Measurements from ENCODE around the gene CTSA. TPM values are rescaled to one million over a fixed set of nuclear protein-coding genes. Genes with fewer than 3 reads are reported as not detected.

The CTSA gene
- total and polyA plus RNA-seq, 9 of the 15 experiments (the other 6 are each of a cell fraction or from before 2014, with no cell fraction given): 8.8 to 61.7 (median 28.3) TPM

GRCh38 chr20:45935416-45936046 is 44.4 kb downstream of the CTSA start (continued):
- peak; percentile 83 for TF ChIP-seq ARID3A (IDR thresholded peaks at IDR 0.05; ENCODE audit: borderline replicate concordance, low read depth, low read length)
- TF ChIP-seq ILF3 (IDR thresholded peaks at IDR 0.05; ENCODE audit: borderline replicate concordance): no peak
- TF ChIP-seq CBX3 (IDR thresholded peaks at IDR 0.05; ENCODE audit: borderline replicate concordance in 1 of 2, low read length in 2 of 2): no peak
- no peak for TF ChIP-seq KLF10 (CRISPR knock-in tag; IDR thresholded peaks at IDR 0.05)
- no peak for TF ChIP-seq ZBTB34 (CRISPR knock-in tag; IDR thresholded peaks at IDR 0.05)
- no peak for TF ChIP-seq CHD4 (IDR thresholded peaks at IDR 0.05; ENCODE audit: insufficient read depth, insufficient replicate concordance, low read depth, low read length, poor library complexity, severe bottlenecking)
- no peak for TF ChIP-seq DEAF1 (CRISPR knock-in tag; IDR thresholded peaks at IDR 0.05)
- no peak for TF ChIP-seq ZNF184 (CRISPR knock-in tag; IDR thresholded peaks at IDR 0.05)
- 0 out of 2 replicates have a peak, but pooled peaks have one; percentile 50 for TF ChIP-seq ZBED1 (IDR thresholded peaks at IDR 0.05)
- TF ChIP-seq ZNF76 (CRISPR knock-in tag; IDR thresholded peaks at IDR 0.05; ENCODE audit: borderline replicate concordance): no peak
- peak; percentile 78 for TF ChIP-seq EGR1 (conservative IDR thresholded peaks at IDR 0.05)
- TF ChIP-seq HDAC8 (tag; IDR thresholded peaks at IDR 0.05): no peak
- TF ChIP-seq SMARCE1 (IDR thresholded peaks at IDR 0.05): peak; percentile 95
- no peak for TF ChIP-seq EWSR1 (IDR thresholded peaks at IDR 0.05; ENCODE audit: borderline replicate concordance, low read depth, partially characterized antibody)
- TF ChIP-seq ZNF644 (tag; IDR thresholded peaks at IDR 0.05; ENCODE audit: low read depth): no peak
- no peak for TF ChIP-seq CTCFL (IDR thresholded peaks at IDR 0.05; ENCODE audit: borderline replicate concordance, insufficient read depth, low read depth, low read length, poor library complexity, severe bottlenecking)
- peak; percentile 62 to 66 for TF ChIP-seq TRIM24 (IDR thresholded peaks at IDR 0.05)
- TF ChIP-seq ZKSCAN8 (CRISPR knock-in tag; IDR thresholded peaks at IDR 0.05): no peak
- TF ChIP-seq ETV5 (CRISPR knock-in tag; IDR thresholded peaks at IDR 0.05; ENCODE audit: low read depth): peak; percentile 40; the same call in 1 of the 2 replicates
- TF ChIP-seq ZNF324 (CRISPR knock-in tag; IDR thresholded peaks at IDR 0.05): no peak
- TF ChIP-seq ZNF77 (CRISPR knock-in tag; IDR thresholded peaks at IDR 0.05): no peak
- no peak for TF ChIP-seq NFXL1 (CRISPR knock-in tag; IDR thresholded peaks at IDR 0.05)
- TF ChIP-seq ZNF583 (CRISPR knock-in tag; IDR thresholded peaks at IDR 0.05): no peak
- peak; percentile 94 for TF ChIP-seq KLF16 (IDR thresholded peaks at IDR 0.05)

Measured in K562 (cell line).